Fibroblast of lung (primary cell): ENCODE data around the gene CARMIL1.

ENCODE experiments used
- EZH2 ChIP-seq: IDR thresholded peaks from 2 replicates; pipeline ENCODE4 v1.5.1; 2012; ENCODE audit warnings: low read length, control low read depth, mild to moderate bottlenecking; ENCODE audit errors: missing control alignments
- TF ChIP-seq, protein P1 (sequence below), 2 donors: IDR thresholded peaks in 1 of 2; conservative IDR thresholded peaks in 1 of 2; 1 replicate in 1 of 2; 2 replicates in 1 of 2; pipeline ENCODE4 v1.5.1; 2011 to 2012; ENCODE audit warnings: low read length in 2 of 2, control low read depth in 1 of 2, inconsistent platforms in 1 of 2, low read depth in 1 of 2, mild to moderate bottlenecking in 1 of 2

DNA sequence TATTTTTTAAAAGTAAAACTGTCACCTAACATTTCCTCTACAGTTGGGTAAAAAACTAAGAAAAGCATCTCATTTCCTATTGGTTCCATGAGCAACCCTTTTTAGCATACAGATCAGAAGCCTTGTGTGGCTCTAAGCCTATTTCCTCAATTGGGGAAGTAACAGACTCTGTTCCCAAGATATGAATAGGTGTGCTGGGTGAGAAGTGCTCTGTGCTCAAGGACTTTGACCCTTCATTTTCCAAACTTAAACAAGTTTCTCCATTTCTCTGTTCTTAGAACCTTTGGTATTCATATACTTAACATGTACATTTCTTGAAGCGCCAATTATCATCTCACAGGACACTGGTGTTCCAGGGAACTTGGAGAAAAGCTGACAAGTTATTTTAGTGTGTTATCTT, 24.1 kb downstream of the CARMIL1 start:
- TF ChIP-seq, protein P1, sequence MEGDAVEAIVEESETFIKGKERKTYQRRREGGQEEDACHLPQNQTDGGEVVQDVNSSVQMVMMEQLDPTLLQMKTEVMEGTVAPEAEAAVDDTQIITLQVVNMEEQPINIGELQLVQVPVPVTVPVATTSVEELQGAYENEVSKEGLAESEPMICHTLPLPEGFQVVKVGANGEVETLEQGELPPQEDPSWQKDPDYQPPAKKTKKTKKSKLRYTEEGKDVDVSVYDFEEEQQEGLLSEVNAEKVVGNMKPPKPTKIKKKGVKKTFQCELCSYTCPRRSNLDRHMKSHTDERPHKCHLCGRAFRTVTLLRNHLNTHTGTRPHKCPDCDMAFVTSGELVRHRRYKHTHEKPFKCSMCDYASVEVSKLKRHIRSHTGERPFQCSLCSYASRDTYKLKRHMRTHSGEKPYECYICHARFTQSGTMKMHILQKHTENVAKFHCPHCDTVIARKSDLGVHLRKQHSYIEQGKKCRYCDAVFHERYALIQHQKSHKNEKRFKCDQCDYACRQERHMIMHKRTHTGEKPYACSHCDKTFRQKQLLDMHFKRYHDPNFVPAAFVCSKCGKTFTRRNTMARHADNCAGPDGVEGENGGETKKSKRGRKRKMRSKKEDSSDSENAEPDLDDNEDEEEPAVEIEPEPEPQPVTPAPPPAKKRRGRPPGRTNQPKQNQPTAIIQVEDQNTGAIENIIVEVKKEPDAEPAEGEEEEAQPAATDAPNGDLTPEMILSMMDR (conservative IDR thresholded peaks at IDR 0.05 in 1 of 2, IDR thresholded peaks at IDR 0.05 in 1 of 2; ENCODE audit: low read depth in 1 of 2, low read length in 2 of 2), result no peak
- TF ChIP-seq EZH2, result no peak
